Mononuclear cell (primary cell): ENCODE results near the gene DIP2B. TPM values are rescaled to one million over a fixed set of nuclear protein-coding genes. Genes with fewer than 3 reads are reported as not detected.

ENCODE experiments used
- H3K27me3 ChIP-seq: 2 replicates; pipeline ENCODE4 v1.6.0; 2011; ENCODE audit warnings: low read length, control low read depth; ENCODE audit not compliant: insufficient read depth
- H3K4me1 ChIP-seq: 2 replicates; pipeline ENCODE4 v1.5.1; 2011; ENCODE audit warnings: mild to moderate bottlenecking, low read length, control low read depth; ENCODE audit not compliant: insufficient read depth
- H3K4me3 ChIP-seq: 2 replicates; pipeline ENCODE4 v1.5.1; 2011; ENCODE audit warnings: mild to moderate bottlenecking, low read length, moderate library complexity
- H3K9me3 ChIP-seq: 2 replicates; pipeline ENCODE4 v1.5.1; 2011; ENCODE audit warnings: low read depth, mild to moderate bottlenecking, control low read depth, low read length
- total RNA-seq: library from RNA; depleted of rRNA; stranded (reverse); fragments of >200 nt; gene quantifications from one replicate; pipeline ENCODE4 v1.2.3, GENCODE V29; 2012

DIP2B gene
- total RNA-seq, 1 donor = 39.9 TPM

GRCh38 chr12:50615907-50616296 lies 111.1 kb downstream of the DIP2B start:
- Histone ChIP-seq H3K27me3 (no peaks in the 10 kb centered on the region), H3K4me3 (no peak overlapping the region), H3K9me3 (no peaks in the 10 kb centered on the region), H3K4me1 (peaks cover 16% of the 10 kb centered on the region)

GRCh38 chr12:50617657-50618056 lies 112.9 kb downstream of the DIP2B start:
- no peak overlapping the region for H3K4me3 ChIP-seq
- peaks cover 23% of the 10 kb centered on the region for H3K4me1 ChIP-seq
- H3K27me3 ChIP-seq = no peaks in the 10 kb centered on the region
- no peaks in the 10 kb centered on the region for H3K9me3 ChIP-seq

- Histone ChIP-seq H3K9me3 (no peaks in the 10 kb centered on the region), H3K4me1 (peaks cover 20% of the 10 kb centered on the region), H3K27me3 (no peaks in the 10 kb centered on the region), H3K4me3 (no peak overlapping the region)
Observed at GRCh38 chr12:50618864-50619609, 114.3 kb downstream of the DIP2B start.

DNA sequence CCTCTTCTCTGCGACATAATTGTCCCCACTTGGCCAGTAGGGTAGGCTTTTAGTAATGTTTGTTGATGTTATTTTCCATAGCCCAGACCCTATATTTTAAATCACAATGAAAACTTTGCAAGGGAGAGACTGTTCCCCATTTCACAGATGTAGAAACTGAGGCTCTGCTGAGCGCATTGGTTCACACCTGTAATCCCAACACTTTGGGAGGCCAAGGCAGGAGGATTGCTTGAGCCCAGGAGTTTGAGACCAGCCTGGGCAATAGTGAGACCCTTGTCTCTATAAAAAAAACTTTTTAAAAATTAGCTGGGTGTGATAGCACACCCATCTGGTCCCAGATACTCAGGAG lies 114.8 kb downstream of the DIP2B start:
- H3K4me1 ChIP-seq = peaks cover 25% of the 10 kb centered on the region
- H3K4me3 ChIP-seq = no peak overlapping the region
- H3K27me3 ChIP-seq = no peaks in the 10 kb centered on the region
- no peaks in the 10 kb centered on the region for H3K9me3 ChIP-seq

DNA sequence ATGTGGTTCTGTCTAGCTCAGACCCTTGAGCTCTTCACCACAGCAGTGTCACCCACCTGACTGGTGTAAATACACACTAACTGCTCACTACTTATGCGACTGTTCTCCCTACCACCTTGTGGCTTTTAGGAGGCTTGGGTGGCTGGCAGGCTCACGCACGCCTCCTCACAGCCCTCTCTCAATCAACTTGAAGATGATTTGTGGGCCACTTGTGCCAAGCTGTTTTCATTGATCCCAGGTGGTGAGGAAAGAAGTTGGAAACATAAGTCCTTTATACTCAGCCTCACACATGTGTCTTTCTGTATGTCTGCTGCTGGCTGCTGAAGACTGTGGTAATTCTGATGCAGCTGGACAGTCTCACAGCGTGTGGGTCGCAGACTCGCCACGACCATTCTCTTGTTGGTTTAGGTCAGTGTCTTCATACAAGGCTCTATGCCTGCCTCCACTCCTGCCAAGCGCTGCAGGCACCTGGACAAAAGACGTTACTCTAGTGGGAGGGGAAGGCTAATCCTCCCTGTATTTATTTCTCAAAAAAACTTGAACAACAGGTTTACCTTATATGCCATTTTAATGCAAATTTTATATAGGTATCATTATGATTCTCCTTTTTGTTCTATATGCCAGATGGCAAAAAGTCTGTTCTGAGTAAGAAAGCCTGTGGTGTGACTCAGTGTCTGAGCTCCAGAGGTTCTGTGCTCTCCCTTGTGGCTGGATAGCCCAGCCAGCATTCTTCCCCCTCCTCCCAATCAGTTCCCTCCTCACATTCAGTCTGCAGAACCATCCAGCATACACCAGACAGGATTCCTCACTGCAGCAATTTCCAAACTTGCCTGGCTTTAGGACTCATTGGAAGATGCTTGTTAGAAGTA lies 115.6 kb downstream of the DIP2B start:
- Histone ChIP-seq H3K9me3 (no peaks in the 10 kb centered on the region), H3K27me3 (no peaks in the 10 kb centered on the region)

GRCh38 chr12:50620978-50621360 lies 116.2 kb downstream of the DIP2B start:
- Histone ChIP-seq H3K9me3 (no peaks in the 10 kb centered on the region), H3K27me3 (no peaks in the 10 kb centered on the region), H3K4me3 (no peak overlapping the region), H3K4me1 (peaks cover 39% of the 10 kb centered on the region)

More for the DNA sequence above, 115.6 kb downstream of the DIP2B start:
- H3K4me3 ChIP-seq = no peak overlapping the region
- H3K4me1 ChIP-seq = peaks cover 33% of the 10 kb centered on the region

DNA sequence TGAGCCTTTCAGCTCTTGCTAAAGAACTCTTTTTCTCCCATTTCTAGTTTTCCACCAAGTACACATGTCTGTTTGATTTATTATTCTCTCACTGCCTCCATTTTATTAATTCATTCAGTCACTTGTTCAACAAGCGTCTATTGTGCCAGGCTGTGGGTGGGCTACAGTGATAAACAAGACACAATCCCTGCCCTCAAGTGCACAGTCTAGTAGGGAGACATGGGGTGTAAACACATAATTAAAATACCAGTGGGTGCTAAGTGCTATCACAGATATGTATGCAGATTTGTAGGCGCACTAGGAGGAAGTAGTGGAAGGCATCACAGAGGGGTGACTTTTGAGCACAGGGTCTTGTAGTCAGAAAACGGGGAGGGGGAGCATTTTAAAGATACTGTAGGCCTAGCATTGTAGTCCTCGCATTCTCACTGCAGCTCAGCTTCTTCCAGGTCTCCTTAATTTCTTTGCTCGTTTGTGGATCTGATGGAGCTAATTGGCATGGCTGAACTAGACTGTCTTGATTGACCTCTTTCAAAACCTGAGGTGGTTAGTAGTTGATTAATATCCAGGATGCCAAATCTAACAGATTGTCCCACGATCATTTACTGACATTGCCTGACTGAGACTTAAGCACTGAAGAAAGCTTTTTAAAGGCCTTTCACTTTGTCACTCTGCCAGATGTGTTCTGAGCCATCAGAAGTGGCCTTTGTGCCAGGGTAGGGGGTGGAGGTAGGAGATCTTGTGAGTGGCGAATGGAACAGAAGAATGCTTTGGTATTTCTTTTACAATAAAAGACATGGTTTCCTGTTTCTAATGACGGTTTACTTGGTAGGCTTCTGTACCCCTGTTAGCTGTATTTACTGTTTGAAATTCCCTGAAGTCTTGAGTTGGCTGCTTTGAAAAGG lies 116.9 kb downstream of the DIP2B start:
- no peaks in the 10 kb centered on the region for H3K9me3 ChIP-seq
- H3K27me3 ChIP-seq = no peaks in the 10 kb centered on the region
- no peak overlapping the region for H3K4me3 ChIP-seq
- peaks cover 45% of the 10 kb centered on the region for H3K4me1 ChIP-seq

- Histone ChIP-seq H3K9me3 (no peaks in the 10 kb centered on the region), H3K4me3 (no peak overlapping the region), H3K4me1 (peaks cover 48% of the 10 kb centered on the region), H3K27me3 (no peaks in the 10 kb centered on the region)
Observed at GRCh38 chr12:50625029-50625925, 120.5 kb downstream of the DIP2B start.

- Histone ChIP-seq H3K4me3 (no peak overlapping the region), H3K27me3 (no peaks in the 10 kb centered on the region), H3K9me3 (no peaks in the 10 kb centered on the region), H3K4me1 (peaks cover 41% of the 10 kb centered on the region)
Observed at GRCh38 chr12:50626026-50626425, 121.2 kb downstream of the DIP2B start.

DNA sequence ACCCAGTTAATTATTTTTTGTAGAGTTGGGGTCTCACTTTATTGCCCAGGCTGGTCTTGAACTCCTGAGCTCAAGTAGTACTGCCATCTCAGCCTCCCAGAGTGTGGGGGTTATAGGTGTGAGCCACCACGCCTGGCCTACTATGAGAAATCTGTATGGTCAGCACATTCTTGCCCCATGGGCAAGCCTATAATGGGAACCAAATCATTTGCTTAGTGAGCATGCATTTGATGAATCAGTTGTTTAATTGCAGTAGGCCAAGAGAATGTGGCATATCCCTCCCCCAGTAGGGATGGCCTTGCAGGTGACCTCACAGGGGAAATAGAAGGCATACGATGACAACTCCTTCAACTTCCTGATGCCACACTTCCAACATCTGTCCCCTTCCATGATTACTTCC lies 122.7 kb downstream of the DIP2B start:
- Histone ChIP-seq H3K9me3 (no peaks in the 10 kb centered on the region), H3K4me3 (no peak overlapping the region), H3K27me3 (no peaks in the 10 kb centered on the region), H3K4me1 (peaks cover 35% of the 10 kb centered on the region)

DNA sequence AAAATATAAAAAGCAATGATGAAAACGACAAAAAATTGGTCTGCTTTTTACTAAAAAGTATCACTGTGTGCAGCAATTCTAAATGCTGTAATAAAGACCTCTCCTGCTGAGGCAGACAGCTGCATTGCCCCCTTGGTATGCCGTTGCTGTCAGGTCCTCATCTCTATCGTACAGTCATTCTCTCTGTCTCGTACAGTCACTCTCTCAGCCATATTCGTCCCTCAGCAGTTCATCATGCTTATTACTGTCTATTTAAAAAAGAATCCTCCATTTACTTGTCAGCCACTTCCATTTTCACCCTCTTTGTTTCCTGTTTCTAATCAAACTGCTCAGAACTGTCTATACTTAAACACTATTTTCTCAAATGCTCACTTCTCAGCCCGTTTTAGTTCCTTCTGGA lies 123.6 kb downstream of the DIP2B start:
- Histone ChIP-seq H3K27me3 (no peaks in the 10 kb centered on the region), H3K4me3 (no peak overlapping the region), H3K4me1 (peaks cover 41% of the 10 kb centered on the region), H3K9me3 (no peaks in the 10 kb centered on the region)

- Histone ChIP-seq H3K9me3 (no peaks in the 10 kb centered on the region), H3K27me3 (no peaks in the 10 kb centered on the region), H3K4me3 (no peak overlapping the region), H3K4me1 (peaks cover 22% of the 10 kb centered on the region)
Observed at GRCh38 chr12:50633955-50634354, 129.2 kb downstream of the DIP2B start.

GRCh38 chr12:50634379-50634778 lies 129.6 kb downstream of the DIP2B start:
- H3K4me1 ChIP-seq = peaks cover 22% of the 10 kb centered on the region
- H3K27me3 ChIP-seq = no peaks in the 10 kb centered on the region
- H3K4me3 ChIP-seq = no peak overlapping the region
- H3K9me3 ChIP-seq = no peaks in the 10 kb centered on the region

- Histone ChIP-seq H3K4me1 (peaks cover 22% of the 10 kb centered on the region), H3K27me3 (no peaks in the 10 kb centered on the region), H3K4me3 (no peak overlapping the region), H3K9me3 (no peaks in the 10 kb centered on the region)
Observed at GRCh38 chr12:50635364-50635763, 130.6 kb downstream of the DIP2B start.
